Gastrocnemius medialis (tissue), 4 donors: ENCODE measurements around the gene LEP.

Source experiments
- POLR2A ChIP-seq, 2 donors: fragments of 450-650 bp; IDR thresholded peaks; one replicate each; pipeline ENCODE4 v1.6.1; 2017; ENCODE audit warnings: antibody characterized with exemption in 2 of 2, mild to moderate bottlenecking in 2 of 2, moderate library complexity in 2 of 2
- TF ChIP-seq, protein P1 (sequence below), 5 experiments: fragments of 450-650 bp in 3 of 5; fragments of 200-600 bp in 2 of 5; sonication (generic) in 2 of 5; IDR thresholded peaks in 4 of 5; conservative IDR thresholded peaks in 1 of 5; 1 replicate in 4 of 5; 2 replicates in 1 of 5; pipeline ENCODE4 v1.5.1; 2016 to 2019; ENCODE audit warnings: antibody characterized with exemption in 5 of 5, mild to moderate bottlenecking in 3 of 5, moderate library complexity in 3 of 5

DNA sequence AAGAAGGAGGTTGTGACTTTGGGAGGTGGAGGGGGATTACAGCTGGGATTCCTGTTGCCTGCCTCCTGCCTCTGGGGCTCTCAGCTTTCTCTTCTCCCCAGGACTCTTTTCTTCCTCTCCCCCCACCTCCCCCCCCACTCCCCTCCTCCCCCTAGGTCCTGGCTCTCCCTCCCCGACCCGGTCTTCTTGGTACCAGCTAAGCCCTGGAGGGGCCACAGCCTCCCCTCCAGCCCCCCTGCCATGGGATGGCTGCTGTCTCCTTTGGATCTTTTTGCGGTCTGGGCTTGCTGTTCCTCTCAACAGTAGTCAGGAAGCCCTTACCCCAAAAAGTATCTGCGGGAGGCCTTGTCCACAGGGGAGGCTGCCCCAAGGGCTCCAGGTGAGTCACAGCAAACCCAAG, 33.5 kb upstream of the LEP start:
- TF ChIP-seq, protein P1, sequence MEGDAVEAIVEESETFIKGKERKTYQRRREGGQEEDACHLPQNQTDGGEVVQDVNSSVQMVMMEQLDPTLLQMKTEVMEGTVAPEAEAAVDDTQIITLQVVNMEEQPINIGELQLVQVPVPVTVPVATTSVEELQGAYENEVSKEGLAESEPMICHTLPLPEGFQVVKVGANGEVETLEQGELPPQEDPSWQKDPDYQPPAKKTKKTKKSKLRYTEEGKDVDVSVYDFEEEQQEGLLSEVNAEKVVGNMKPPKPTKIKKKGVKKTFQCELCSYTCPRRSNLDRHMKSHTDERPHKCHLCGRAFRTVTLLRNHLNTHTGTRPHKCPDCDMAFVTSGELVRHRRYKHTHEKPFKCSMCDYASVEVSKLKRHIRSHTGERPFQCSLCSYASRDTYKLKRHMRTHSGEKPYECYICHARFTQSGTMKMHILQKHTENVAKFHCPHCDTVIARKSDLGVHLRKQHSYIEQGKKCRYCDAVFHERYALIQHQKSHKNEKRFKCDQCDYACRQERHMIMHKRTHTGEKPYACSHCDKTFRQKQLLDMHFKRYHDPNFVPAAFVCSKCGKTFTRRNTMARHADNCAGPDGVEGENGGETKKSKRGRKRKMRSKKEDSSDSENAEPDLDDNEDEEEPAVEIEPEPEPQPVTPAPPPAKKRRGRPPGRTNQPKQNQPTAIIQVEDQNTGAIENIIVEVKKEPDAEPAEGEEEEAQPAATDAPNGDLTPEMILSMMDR (IDR thresholded peaks at IDR 0.05 in 4 of 5, conservative IDR thresholded peaks at IDR 0.05 in 1 of 5) = no peak
- TF ChIP-seq POLR2A (IDR thresholded peaks at IDR 0.05) = no peak
